HG03025 (cell line): ENCODE results near the gene SOCS4.

Experiments used
- ATAC-seq: cut with Tn5 transposase; IDR thresholded peaks from one replicate; pipeline ENCODE4 v1.9.1; 2021; ENCODE audit warnings: mild to moderate bottlenecking, moderate library complexity; ENCODE audit not compliant: unreplicated experiment, low FRiP score

Gene SOCS4

DNA sequence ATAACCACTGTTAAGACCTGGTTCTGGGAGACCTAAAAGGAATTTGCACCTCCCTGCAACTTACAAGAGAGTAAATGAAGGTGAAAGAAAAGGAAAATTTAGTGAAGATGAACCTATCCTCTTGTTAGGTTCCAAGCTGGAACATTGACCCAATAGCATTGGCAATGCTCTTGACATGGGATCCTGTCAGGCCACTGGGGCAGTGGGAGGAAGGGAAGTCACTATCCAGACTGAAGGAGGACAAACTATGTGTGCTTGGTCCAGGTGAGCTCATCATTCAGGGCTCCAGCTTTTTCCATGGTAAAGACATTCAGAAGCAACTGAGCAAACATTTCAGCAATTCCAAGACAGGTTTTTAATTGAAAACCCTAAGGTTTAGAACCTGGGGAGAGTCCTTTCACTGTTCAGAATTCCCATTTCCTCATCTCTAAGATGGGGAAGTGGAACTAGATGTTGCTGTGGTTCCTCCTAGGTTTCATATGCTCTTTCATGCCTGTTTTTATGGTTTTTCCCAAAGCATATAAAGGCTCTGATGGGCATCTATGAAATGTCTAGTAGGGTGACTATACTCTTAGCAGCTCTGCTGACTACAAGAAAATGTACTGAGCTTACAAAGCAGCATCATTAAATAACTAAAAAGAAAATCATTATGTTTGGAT is 57.5 kb downstream of the SOCS4 start:
- ATAC-seq: no peak

DNA sequence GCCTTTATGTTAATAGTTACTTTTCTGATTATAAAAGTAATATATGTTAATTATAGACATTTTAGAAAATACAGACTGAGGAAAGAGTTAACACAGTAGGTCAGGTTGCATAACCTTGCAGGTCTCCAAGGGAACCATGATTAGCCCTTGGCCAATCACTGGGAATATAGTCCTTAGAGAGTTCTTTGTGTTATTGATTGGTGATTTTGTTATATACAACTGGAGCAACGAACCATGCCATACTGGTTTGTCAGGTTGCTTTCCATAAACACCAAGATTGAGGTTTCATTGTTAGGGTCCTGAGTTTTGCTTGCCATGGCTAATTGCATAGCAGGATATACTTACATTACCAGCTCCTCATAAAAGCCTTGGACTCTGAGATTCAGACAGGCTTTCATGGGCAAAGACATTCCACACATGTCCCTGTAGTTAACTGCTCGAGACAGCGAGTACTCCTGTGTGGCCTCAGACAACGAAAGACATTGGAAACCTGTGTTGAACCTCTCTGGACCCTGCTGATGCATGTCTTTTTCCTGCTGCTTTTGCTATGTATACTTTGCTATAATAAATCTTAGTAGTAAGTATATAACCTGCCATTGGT is 58.1 kb downstream of the SOCS4 start:
- no peak for ATAC-seq

DNA sequence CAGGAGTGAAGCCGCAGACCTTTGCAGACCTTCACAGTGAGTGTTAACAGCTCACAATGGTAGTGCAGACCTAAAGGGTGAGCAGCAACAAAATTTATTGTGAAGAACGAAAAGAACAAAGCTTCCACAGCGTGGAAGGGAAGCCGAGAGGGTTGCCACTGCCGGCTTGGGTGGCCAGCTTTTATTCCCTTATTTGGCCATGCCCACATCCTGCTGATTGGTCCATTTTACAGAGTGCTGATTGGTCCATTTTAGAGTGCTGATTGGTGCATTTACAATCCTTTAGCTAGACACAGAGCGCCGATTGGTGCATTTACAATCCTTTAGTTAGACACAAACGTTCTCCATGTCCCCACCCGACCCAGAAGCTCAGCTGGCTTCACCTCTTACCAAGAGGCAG is 59.9 kb downstream of the SOCS4 start:
- no peak for ATAC-seq

DNA sequence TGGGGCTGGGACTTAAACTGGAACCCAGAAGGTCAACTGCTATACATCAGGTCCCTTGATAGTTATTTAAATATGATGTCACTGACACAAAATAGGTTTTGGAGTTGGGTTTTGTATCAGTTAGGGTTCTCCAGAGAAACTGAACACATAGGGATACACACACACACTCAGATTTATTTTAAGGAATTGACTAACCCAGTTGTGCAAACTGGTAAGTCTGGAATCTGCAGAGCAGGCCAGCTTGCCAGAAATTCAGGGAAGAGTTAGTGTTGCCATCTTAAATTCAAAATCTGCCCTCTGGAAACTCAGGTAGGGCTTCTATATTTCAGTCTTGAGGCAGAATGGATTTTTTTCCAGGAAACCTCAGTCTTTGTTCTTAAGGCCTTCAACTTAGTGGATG is 61.3 kb downstream of the SOCS4 start:
- no peak for ATAC-seq

DNA sequence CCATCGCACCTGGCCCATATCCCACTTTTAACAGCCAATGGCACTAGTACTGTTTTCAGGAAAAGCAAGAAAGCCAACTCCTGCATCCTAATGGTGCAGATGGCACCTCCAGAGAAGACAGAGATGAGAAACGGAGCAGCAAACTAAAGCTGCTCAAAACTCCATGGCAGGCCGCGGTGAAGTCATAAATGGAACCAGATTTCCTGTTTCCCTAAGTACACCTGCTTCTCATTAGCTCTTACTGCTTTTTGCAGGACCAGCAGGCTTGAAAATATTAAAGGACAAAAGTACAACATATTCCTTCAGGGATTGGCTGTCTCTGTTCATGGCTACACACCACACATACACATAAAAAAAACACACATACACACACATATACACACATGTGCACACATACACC is 65.3 kb downstream of the SOCS4 start:
- ATAC-seq: no peak

DNA sequence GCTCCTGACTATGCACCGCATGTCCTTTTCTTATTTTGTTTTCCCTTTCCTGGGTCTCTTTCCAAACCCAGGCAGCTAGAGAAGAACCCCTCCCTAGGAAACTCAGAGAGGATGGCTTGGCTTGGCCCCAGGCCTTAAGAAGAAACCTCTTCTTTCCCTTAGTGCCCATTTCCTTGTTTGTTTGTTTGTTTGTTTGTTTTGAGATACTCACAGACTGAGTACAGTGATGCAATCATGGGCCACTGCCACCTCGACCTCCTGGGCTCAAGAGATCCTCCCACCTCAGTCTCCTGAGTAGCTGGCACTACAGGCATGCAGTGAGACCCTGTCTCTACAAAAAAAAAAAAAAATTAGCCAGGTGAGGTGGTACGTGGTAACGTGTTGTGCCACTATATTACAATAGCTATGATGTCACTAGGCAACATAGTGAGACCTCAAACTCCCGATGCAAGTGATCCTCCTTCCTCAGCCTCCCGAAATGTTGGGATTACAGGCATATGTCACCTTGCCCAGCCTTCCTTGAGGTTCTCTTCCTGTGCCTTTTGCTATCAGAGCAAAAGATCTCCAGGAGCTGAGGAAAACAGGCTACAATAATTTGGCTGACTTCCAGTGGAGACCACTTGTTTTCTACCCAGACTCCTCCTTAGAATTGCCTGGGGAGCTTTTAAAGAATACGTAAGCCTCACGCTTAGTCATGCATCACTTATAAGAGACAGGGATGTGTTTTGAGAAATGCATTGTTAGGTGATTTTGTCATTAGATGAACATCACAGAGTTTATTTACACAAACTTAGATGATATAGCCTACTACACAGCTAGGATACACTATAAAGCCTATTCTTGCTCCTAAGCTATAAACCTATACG is 67.5 kb downstream of the SOCS4 start:
- ATAC-seq: no peak

DNA sequence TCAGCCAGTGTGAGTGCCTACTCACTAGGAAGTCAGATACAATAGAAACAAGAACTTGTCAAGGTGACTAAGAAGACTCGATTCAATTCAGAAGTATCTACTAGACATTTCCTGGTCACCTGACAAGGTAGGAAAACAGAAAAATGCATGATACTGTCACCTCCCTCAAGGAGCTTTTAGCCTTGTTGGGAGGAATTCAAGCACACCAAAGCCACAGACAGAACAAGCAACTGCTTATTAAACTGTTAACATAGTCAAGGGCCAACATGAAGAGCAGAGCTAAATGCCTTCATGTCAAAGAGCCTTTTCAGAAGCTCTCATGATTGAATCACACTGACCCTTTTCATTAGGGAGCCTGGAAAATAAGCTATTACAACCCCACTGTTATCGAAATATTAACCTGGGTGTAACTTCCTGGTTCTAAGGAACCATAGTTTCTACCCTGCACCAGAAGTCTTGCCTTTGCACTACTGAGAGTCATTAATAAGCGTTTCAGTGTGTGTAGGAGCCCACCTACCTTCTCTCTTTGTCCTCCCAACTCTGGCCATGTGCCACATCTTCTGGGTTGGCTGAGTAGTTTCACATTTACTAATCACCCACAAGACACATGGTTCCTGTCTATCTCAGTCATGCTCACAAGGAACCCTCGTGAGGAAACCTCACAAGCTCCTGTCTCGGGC is 71.0 kb downstream of the SOCS4 start:
- ATAC-seq: peak; percentile 68

DNA sequence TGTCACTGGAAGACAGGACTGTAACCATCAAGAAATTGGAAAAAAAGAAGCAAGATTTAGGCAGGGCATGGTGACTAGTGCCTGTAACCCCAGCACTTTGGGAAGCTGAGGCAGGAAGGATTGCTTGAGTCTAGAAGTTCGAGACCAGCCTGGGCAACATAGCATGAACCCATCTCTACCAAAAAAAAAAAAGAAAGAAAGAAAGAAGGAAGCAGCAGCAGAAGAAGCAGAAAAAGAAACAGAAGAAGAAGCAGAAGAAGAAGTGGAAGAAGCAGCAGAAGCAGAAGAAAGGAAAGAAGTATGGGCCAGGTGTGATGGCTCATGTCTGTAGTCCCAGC is 71.5 kb downstream of the SOCS4 start:
- ATAC-seq: no peak
